HL-60/S4 (cell line): Measurements from ENCODE around the gene DGKI.
"Not testable (repeated sequence)": the region's sequence is repeated elsewhere in the genome, so short reads cannot be mapped to it uniquely, and the experiment has no call there.

Experiments used
- in situ Hi-C: fragments of 300-500 bp; cut with MboI; formaldehyde crosslinking; loops from 2 replicates; pipeline ENCODE4 v1.14.3; 2022; ENCODE audit warnings: low sequenced_read_pairs

The DGKI gene

GRCh38 chr7:137489880-137490279, 356.9 kb downstream of the DGKI start:
- in situ Hi-C loops: no loop called here

DNA sequence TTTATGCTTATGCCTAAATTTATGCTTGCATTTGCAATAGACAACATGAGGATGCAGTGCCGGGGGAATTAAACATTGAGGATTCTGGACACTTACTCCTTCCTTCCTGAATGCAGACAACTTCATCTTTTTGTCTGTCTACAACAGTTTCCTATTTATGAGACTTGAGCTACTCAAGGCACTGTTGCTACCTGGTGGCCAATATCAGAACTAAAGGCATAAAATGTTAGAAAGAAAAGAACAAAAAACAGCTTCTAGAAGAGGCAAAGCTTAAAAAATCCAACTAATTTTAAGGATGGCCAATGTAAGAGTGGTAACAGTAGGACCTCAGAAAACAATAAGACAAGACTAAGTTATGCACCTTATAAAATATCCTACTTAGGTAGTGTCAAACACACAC, 358.7 kb downstream of the DGKI start:
- in situ Hi-C loops: no loop called here

DNA sequence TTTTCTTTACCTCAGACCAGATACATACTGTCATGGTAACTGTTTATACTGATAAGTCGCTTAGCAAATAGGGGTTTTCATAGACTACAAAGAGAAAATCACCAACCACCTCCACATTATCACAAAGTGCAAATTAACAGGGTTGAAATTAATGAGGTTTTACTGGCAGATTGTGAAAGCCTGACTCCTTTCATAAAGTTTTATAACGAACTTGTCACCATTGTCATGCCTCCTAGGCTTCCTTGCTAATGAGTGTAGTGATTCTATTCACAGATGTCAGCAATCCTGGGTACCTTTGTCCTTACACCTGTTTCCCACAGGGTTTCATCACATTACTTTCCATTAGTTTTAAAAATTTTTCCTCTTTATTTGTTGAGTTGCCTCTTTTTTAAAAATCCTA, 361.0 kb downstream of the DGKI start:
- in situ Hi-C loops: no loop called here

DNA sequence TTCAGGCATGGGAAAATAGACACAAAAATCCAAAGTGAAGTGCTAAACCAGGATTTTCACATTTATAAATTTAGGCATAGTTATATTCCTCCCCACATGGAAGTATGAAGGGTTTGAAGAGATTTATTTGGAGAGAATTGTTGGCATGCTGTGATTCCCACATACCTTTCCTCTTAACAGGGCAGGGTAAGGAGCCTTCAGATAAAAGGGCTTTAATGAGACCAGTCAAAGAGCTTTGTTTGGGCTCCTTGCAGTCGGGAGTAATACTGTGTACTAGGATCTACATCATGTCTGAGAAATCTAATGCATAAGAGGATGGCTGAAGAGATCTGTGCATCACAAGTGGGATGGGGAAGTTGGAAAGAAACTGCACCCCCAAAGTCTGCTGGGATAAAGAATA, 362.4 kb downstream of the DGKI start:
- in situ Hi-C loops: no loop called here

DNA sequence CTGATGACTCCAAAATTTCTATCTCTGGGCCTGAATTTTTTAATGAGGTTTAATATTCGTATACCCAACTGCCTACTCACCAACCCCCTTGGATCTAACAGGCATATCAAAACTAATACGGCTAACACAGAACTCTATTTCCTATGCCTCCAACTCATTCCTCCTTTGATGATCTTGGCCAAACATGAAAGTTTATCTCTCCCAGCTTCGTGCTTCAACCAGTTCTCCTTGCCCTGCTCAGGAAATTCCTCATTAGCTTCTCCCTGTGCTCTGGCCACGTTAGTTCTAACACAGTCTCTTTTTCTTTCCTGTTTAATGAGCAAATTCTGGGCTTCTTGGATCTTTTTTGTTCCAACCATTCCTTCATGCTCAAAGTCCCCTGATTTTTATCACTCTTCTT, 364.3 kb downstream of the DGKI start:
- in situ Hi-C loops: no loop called here

DNA sequence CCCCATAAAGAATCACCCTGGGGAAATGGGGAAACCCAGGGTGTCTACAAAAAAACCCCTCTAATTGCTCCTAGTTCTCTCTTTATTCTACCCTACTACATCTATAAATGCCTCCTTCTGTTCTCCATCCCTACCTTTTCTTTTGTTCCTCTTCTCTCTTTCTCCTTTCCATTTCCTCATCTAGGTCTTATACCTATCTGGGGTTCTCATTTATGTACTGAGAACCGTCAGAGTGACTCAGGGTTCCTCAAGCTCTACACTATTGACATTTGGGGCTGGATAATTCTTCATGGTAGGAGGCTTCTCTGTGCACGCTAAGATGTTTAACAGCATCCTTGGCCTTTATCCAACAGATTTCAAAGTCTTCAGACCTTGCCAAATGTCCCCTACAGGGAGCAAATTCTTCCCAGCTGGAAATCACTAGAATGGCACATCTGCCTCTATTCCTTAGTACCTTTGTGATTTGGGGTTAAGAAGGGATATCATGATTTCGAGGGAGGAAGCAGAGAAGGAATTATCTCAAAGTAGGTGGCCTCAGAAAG, 365.9 kb downstream of the DGKI start:
- in situ Hi-C loops: no loop called here

GRCh38 chr7:137480401-137480800, 366.4 kb downstream of the DGKI start:
- in situ Hi-C loops: no loop called here

DNA sequence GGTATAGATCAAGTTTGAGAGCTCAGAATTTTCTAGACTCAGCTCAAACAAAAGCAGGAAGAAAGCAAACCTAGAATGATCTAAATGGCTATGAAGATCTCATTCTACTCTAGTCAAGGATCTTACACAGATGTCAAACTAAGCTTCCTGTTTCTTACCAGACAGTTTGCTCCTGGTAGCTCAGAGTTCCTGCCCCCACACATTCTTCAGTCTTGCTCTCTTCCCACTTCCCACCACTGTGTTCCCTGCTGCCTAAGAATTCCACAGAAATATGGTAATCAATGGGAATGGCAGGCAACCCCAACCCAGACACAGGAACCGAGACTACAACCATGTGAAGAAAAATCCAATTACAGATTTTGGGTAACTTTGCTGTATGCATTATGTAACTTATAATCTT, 369.8 kb downstream of the DGKI start:
- in situ Hi-C loops: no loop called here

GRCh38 chr7:137475966-137476365, 370.8 kb downstream of the DGKI start:
- in situ Hi-C loops: no loop called here

DNA sequence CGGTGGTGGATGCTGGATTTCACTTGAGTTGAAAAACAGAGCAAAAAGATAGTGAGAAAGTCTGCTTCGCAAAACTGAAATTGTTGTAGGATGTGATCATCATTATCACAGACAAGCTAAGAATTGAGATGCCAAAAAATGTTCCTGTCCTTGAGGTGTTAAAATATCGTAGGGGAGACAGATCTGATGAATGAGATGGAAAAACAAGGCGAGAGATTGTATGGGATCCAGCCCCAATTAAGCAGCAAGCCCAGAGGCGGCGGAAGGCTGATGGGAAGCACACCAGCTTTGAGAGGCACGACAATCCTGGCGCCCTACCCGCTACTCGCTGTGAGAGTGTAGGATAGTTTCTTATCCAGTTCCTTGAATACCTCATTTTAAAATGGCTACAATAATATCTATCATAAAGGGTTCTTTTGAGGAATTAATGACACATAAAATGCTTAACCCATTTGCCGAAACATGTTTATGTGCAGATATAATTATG, 372.2 kb downstream of the DGKI start:
- in situ Hi-C loops: no loop called here

DNA sequence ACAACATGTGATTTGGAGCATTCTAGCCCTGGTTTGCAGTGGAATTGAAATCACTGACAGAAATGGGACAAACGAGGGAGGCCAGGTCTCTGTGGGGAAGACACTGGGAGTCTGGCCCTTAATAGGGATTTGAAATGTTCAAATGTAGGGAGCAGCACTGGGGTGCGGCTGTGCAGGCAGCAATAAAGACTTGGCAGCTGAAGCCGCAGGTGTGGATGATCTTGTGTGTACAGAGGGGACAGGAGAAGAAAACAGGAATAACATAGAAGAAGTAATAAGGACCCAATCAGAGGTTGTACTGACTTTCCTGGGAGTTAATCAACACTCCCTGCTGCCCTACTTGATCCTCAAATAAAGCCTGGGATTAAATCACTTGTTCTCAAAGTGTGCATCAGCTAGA, 375.6 kb downstream of the DGKI start:
- in situ Hi-C loops: no loop called here

- in situ Hi-C loops: no loop called here
Observed at GRCh38 chr7:137469858-137470257, 376.9 kb downstream of the DGKI start.

DNA sequence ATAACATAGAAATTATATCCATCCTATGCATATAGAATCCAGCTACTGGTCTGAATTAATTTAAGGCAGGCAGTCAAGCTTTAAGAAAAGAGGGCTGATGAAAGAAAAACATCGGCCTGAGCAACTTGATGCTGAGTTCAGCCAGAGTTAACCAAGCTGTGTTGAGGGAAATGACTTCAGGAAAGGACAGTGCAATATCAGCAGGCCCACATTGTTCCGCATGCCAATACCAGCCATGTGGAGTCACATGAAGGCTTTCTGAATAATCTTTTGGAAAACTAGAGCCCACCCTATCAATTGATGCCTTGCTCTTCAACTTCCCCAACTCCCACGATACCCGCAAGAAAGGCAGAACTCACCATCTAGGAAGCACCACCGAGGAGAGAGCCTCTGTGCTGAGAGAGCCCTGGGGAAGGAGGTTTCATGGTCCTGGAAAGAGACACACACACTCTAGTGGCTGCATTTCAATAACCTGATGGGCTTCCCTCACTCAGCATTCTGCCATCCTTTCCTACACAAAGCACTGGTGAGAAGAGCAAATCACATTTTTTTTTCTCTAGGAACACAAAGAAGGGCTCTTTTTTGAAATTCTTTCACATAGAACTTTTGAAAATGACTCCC, 377.5 kb downstream of the DGKI start:
- in situ Hi-C loops: no loop called here

DNA sequence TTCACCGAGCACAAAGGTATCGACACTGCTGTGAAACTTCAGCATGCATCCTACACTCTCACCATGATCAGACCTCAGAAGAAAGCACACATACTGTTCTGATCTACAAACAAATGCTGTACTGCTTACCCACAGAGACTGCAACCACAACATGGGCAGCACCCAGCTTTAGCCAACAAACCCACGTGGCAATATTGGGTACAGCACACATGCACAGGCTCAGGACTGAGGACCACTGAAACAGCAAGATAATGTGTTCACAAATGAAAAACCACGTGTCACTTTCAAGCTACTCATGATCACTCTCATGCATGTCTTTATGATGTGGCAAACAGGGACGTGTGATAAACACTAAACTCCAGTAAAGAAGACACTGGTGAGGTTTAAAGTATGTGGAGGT, 383.9 kb downstream of the DGKI start:
- in situ Hi-C loops: no loop called here

DNA sequence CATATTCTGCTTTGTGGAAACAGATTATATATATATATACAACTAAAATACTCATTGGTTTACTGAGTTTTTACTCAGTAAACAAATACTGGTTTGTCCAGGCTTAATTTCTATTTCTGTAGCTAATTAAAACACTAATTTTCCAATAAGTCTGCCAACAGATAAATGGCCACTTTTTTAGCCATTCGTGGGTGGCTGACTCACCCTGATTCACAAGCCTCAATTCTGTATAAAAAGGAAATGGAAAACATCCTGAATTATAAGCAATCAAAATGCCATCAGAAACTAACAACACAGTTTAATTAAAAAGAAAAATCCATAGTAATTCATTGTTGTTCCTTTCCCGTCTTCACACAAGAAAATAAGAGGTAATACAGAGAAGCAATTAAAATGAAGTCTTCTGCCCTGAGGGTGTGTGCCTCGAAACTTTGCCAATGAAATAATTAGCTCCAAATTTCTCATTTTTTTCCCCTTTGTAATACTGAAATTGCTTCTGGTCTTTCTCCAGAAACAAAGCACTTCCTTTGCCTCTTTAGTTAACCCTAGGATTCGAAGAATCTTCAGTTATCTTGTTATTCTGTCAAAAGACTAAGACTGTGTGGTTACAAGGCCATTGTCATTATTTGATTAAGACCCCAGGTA, 384.6 kb downstream of the DGKI start:
- in situ Hi-C loops: no loop called here

DNA sequence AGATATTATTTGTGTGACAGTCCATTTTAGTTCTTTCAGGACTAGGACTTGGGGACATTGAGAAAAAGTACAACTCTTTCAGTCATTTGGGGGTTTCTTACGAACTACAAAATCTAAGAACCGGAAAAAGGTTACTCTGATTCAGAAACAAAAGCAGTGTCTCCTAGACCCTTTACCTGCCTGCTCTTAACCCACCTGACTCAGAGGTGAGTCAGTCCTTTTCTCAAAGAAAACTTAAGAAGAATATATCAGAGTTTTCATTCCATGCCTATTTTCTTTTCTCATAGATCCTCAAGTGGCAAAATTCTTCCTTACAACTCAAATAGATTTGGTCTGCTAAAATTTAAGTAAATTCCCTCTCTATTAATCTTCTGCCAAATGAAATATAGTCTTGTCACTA, 388.4 kb downstream of the DGKI start:
- in situ Hi-C loops: no loop called here

DNA sequence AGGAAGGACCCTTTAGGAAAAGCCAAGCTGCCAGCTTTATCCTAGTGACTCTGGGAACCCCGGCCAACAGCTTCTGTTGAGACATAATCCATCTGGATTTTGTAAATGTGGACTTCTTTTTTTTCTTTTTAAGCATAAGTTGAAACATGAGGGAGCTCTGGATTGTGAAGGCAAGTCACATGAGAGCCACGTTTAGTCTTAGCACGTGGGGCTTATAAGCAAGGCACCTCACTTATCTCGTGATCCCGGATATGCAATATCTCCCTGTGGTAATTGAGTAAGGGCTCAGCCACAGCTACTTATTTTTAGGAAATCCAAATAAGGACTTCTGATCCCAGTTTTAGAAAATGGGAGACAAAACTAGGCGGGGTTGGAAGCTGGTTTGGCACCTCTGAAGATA, 392.0 kb downstream of the DGKI start:
- in situ Hi-C loops: no loop called here

- in situ Hi-C loops: no loop called here
Observed at GRCh38 chr7:137454246-137454724, 392.5 kb downstream of the DGKI start.

DNA sequence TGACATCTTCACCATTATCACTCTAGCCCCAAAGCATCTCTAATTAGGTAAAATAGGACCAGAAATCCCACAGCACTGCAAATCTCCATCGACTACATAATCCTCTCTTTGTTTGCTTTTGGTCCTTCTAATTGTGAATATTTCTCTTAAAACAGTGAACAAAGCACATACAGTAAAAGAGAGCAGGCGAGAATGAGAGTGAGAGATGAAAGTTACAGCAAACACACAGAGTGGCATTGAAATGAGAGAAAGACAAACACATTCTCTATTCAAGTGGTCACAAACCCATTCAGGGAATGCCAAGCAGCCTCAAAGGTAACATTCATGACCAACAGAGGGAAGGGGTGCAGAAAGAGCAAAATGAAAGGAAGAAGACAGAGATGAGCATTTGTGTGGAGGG, 393.4 kb downstream of the DGKI start:
- in situ Hi-C loops: no loop called here

- in situ Hi-C loops: no loop called here
Observed at GRCh38 chr7:137449016-137449415, 397.8 kb downstream of the DGKI start.

DNA sequence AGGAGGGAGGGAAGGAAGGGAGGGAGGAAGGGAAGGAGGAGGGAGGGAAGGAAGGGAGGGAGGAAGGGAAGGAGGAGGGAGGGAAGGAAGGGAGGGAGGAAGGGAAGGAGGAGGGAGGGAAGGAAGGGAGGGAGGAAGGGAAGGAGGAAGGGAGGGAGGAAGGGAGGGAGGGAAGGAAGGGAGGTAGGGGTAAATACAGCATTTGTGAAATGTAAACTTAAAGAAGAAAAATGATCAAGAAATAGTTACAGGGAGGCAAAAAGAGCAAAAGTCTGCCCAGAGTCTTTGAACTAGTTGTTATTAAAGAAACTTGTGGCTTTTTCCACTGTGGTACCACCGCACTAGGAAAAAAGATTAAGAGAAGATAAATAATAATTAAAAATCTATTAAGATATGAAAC, 398.2 kb downstream of the DGKI start:
- in situ Hi-C loops: not testable (repeated sequence)

DNA sequence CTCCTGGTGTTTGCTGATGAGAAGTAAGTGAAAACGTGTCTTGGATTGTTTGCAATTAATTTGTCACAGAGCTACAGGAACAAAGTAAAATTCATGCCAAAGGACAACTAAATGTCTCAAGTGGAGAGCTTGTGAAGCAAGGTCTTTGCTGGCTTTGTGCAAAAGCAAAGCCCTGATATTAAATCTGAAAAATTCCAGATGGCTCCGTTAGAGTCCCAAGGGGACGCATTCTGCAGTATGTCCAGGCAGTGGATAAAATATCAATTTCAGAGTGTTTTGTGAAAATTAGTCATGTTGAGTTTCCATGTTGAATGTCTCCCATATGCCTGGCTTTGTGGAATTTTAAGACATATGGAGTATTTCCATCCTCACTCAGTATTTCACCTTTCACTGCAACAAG, 400.7 kb downstream of the DGKI start:
- in situ Hi-C loops: no loop called here
